ENCODE results near the gene KANK3.

KANK3 gene

GRCh38 chr19:8325454-8325853 lies 17.6 kb downstream of the KANK3 start:
- no peak for TF ChIP-seq CTCF (conservative IDR thresholded peaks at IDR 0.05)

GRCh38 chr19:8324186-8325050 lies 18.6 kb downstream of the KANK3 start:
- no peak overlapping the region for H3K27ac ChIP-seq
- no peak for TF ChIP-seq CTCF (conservative IDR thresholded peaks at IDR 0.05)

More at GRCh38 chr19:8325454-8325853, 17.6 kb downstream of the KANK3 start:
- H3K27ac ChIP-seq = no peak overlapping the region

- H3K27ac ChIP-seq = no peak overlapping the region
- no peak for TF ChIP-seq CTCF (conservative IDR thresholded peaks at IDR 0.05)
Observed at GRCh38 chr19:8323781-8324185, 19.3 kb downstream of the KANK3 start.

GRCh38 chr19:8322638-8322997 lies 20.4 kb downstream of the KANK3 start:
- H3K27ac ChIP-seq = peak overlapping the region; percentile 82; the same call in 1 of the 2 replicates
- TF ChIP-seq CTCF (conservative IDR thresholded peaks at IDR 0.05) = no peak

- peak overlapping the region; percentile 82 for H3K27ac ChIP-seq
- no peak for TF ChIP-seq CTCF (conservative IDR thresholded peaks at IDR 0.05)
Observed at GRCh38 chr19:8321986-8322637, 20.9 kb downstream of the KANK3 start.

GRCh38 chr19:8321067-8321985 lies 21.7 kb downstream of the KANK3 start, which contains the start of the genes NDUFA7 and RPS28:
Gene NDUFA7, minus strand, starts transcription at chr19:8321375. Its CDS starts 17 bp downstream, at chr19:8321358.
Gene RPS28, plus strand, starts transcription at chr19:8321496. Its CDS starts 35 bp downstream, at chr19:8321531.
- 0 out of 2 replicates have a peak, but pooled peaks have one; percentile 7 for TF ChIP-seq CTCF (conservative IDR thresholded peaks at IDR 0.05)
- H3K27ac ChIP-seq = peak within 1 kb of the TSS; percentile 82
